Omental fat pad (tissue), 4 donors: ENCODE data around the gene MAGEL2. TPM values are rescaled to one million over a fixed set of nuclear protein-coding genes. Genes with fewer than 3 reads are reported as not detected.

Source experiments
- ATAC-seq: fragments of 150-250 bp; one replicate; pipeline ENCODE4 v1.9.1; 2016; ENCODE audit warnings: mild to moderate bottlenecking, moderate library complexity; ENCODE audit not compliant: low FRiP score
- DNase-seq: peaks from one replicate; pipeline ENCODE4 v3.0.0-alpha.2; 2019; ENCODE audit warnings: low spot score
- CTCF ChIP-seq, 3 donors: fragments of 450-650 bp; IDR thresholded peaks; one replicate each; pipeline ENCODE4 v1.5.1; 2016 to 2017; ENCODE audit warnings: antibody characterized with exemption in 3 of 3, mild to moderate bottlenecking in 3 of 3, moderate library complexity in 2 of 3
- total RNA-seq, 4 donors: library from RNA; depleted of rRNA; stranded (reverse); fragments of >200 nt; gene quantifications; one replicate each; pipeline ENCODE4 v1.1.0, GENCODE V29; 2016

The MAGEL2 gene
- total RNA-seq, 4 donors from 2014 or later, result 0.09 to 0.79 (median 0.71) TPM

- ATAC-seq (peak; percentile 42), DNase-seq (no peak)
- no peak for TF ChIP-seq CTCF (IDR thresholded peaks at IDR 0.05)
Measured at GRCh38 chr15:23686466-23687142, 38.9 kb upstream of the MAGEL2 start.

GRCh38 chr15:23671481-23671880, 23.8 kb upstream of the MAGEL2 start:
- no peak for DNase-seq

GRCh38 chr15:23670970-23671369, 23.3 kb upstream of the MAGEL2 start:
- ATAC-seq (no peak), DNase-seq (no peak)
- no peak for TF ChIP-seq CTCF (IDR thresholded peaks at IDR 0.05)

More at GRCh38 chr15:23671481-23671880, 23.8 kb upstream of the MAGEL2 start:
- ATAC-seq, result no peak
- no peak for TF ChIP-seq CTCF (IDR thresholded peaks at IDR 0.05)

- no peak for TF ChIP-seq CTCF (IDR thresholded peaks at IDR 0.05)
- ATAC-seq (no peak), DNase-seq (no peak)
Measured at GRCh38 chr15:23663232-23663631, 15.6 kb upstream of the MAGEL2 start.

GRCh38 chr15:23648920-23649515, 1.4 kb upstream of the MAGEL2 start:
- no peak for TF ChIP-seq CTCF (IDR thresholded peaks at IDR 0.05)
- ATAC-seq, result no peak

GRCh38 chr15:23647001-23647295, 719 bp downstream of the MAGEL2 start:
- DNase-seq (no peak), ATAC-seq (no peak)

More at GRCh38 chr15:23648920-23649515, 1.4 kb upstream of the MAGEL2 start:
- DNase-seq, result no peak

More at GRCh38 chr15:23647001-23647295, 719 bp downstream of the MAGEL2 start:
- TF ChIP-seq CTCF (IDR thresholded peaks at IDR 0.05), result no peak
